ENCODE data around the gene ME2. TPM values are rescaled to one million over a fixed set of nuclear protein-coding genes. Genes with fewer than 3 reads are reported as not detected.
A peak's percentile ranks its signal among the peaks of the same experiment; 100 is the strongest.

Gene ME2
- total RNA-seq, 2 donors from 2014 or later = 24.1 to 29.3 TPM

DNA sequence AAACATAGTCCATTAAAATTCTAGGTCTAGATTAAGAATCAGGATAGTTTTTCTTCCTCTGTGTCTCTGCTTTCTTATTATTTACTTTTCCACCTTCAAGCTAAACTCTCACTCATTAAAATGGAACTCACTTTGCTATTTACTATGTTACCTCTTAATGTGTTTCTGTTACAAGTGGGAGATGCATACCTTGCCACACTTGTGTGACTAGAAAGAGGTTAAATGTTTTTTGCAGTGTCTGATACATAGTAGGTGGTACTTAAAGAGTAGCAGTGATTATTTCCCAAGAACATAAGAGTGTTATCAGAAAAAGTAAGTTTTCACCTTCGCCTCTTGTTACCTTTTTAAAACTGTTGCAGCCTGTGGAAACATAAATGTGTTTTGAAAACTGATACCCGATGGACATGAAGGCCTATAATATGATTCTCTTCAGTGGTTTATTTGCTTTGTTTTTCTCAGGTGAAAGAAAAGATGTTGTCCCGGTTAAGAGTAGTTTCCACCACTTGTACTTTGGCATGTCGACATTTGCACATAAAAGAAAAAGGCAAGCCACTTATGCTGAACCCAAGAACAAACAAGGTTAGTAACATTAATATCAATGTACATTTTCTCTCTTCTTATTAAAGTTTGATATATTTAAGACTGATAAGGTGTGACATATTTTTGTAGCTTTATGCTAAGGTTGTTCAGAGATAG lies 16.6 kb downstream of the ME2 start:
- no peak for DNase-seq
- H3K36me3 ChIP-seq (replicated peaks in 1 of 2; ENCODE audit: insufficient read depth in 1 of 2, low read depth in 2 of 2) = peaks cover 0 to 2% of the 10 kb centered on the region in 2 donors
- 63 to 66% methylated on average over 4 of the region's 4 CpGs for WGBS, 2 donors

DNA sequence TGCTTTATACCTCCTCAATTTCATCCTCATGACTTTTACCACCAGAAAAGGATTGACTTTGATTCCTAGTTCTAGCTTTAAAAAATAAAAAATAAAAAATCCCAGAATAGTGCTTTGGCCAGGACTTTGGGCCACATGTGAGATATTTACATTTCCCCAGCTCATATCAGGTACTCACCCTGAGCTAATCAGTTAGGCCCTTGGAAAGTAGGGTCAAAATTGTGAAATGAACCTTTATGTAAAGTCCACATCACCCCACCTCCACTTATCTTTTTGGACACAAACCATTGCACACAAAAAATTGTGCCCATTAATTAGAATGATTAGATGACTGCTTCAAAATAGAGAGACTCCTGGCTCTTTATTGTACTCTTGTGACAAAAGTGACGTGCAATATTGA lies 17.2 kb downstream of the ME2 start:
- Histone ChIP-seq H3K27ac (no peak overlapping the region), H3K9me3 (no peaks in the 10 kb centered on the region), H3K4me3 (no peak overlapping the region), H3K27me3 (no peaks in the 10 kb centered on the region), H3K4me1 (peaks cover 5% of the 10 kb centered on the region), H3K36me3 (replicated peaks in 1 of 2; ENCODE audit: insufficient read depth in 1 of 2, low read depth in 2 of 2) (peaks cover 0 to 2% of the 10 kb centered on the region in 2 donors)
- no peak for DNase-seq
- intact Hi-C loops (cut with DNase I) = no loop called here
- TF ChIP-seq POLR2A (IDR thresholded peaks at IDR 0.05) = no peak
- TF ChIP-seq, protein P1, sequence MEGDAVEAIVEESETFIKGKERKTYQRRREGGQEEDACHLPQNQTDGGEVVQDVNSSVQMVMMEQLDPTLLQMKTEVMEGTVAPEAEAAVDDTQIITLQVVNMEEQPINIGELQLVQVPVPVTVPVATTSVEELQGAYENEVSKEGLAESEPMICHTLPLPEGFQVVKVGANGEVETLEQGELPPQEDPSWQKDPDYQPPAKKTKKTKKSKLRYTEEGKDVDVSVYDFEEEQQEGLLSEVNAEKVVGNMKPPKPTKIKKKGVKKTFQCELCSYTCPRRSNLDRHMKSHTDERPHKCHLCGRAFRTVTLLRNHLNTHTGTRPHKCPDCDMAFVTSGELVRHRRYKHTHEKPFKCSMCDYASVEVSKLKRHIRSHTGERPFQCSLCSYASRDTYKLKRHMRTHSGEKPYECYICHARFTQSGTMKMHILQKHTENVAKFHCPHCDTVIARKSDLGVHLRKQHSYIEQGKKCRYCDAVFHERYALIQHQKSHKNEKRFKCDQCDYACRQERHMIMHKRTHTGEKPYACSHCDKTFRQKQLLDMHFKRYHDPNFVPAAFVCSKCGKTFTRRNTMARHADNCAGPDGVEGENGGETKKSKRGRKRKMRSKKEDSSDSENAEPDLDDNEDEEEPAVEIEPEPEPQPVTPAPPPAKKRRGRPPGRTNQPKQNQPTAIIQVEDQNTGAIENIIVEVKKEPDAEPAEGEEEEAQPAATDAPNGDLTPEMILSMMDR (IDR thresholded peaks at IDR 0.05) = no peak
- ATAC-seq = peak; percentile 62
- WGBS, 2 donors = 26 to 39% methylated on average over 1 of the region's 1 CpG

More for the DNA sequence above, 16.6 kb downstream of the ME2 start:
- no peak overlapping the region for H3K4me3 ChIP-seq
- no peak for ATAC-seq
- intact Hi-C loops (cut with DNase I) = no loop called here
- no peaks in the 10 kb centered on the region for H3K9me3 ChIP-seq
- TF ChIP-seq POLR2A (IDR thresholded peaks at IDR 0.05) = no peak
- TF ChIP-seq, protein P1 (IDR thresholded peaks at IDR 0.05) = no peak
- no peak overlapping the region for H3K27ac ChIP-seq
- H3K4me1 ChIP-seq = peaks cover 5% of the 10 kb centered on the region
- no peaks in the 10 kb centered on the region for H3K27me3 ChIP-seq

DNA sequence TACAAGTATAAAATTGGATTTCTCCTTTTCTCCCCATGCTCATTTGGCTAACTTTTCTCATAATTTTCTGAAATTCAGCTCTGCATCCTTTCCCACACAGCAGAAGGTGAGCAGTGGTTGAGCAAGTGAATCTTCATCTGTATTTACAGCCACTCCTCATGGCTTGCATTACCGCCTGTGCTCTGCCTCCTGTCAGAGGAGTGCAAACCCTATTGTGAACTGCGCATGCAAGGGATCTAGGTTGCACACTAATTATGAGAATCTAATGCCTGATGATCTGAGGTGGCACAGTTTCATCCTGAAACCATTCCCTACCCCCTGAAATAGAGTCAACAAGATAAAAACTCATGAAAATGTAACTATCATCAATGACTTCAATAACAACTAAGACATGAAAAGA lies 20.0 kb downstream of the ME2 start:
- Histone ChIP-seq H3K9me3 (no peaks in the 10 kb centered on the region), H3K27me3 (no peaks in the 10 kb centered on the region), H3K36me3 (replicated peaks in 1 of 2; ENCODE audit: insufficient read depth in 1 of 2, low read depth in 2 of 2) (peaks cover 0 to 2% of the 10 kb centered on the region in 2 donors), H3K4me1 (peaks cover 5% of the 10 kb centered on the region), H3K4me3 (no peak overlapping the region), H3K27ac (no peak overlapping the region)
- TF ChIP-seq, protein P1 (IDR thresholded peaks at IDR 0.05) = no peak
- no peak for TF ChIP-seq POLR2A (IDR thresholded peaks at IDR 0.05)
- ATAC-seq (no peak), DNase-seq (no peak)
- WGBS, 2 donors = 97 to 100% methylated on average over 2 of the region's 2 CpGs
- intact Hi-C loops (cut with DNase I) = no loop called here

DNA sequence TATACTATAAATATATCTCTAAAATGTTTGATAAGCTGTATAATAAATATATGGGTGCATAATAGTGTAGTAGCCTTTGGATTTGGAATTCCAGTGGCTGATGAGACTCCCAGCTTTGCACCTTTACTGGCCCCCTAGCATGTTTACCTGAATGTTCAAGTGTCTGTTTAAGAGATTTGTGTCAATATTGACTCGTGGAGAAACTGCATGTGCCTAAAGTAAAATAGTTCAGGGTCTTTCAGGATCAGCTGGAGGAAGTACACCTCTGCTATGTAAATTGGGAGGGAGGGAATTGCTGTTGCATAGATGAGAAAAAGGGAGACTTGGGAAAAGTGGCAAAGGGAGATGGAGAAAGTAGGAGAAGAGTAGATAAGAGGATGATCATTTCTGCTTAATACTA lies 23.9 kb downstream of the ME2 start:
- no peak for ATAC-seq
- intact Hi-C loops (cut with DNase I) = no loop called here
- TF ChIP-seq, protein P1 (IDR thresholded peaks at IDR 0.05) = no peak
- TF ChIP-seq POLR2A (IDR thresholded peaks at IDR 0.05) = no peak

DNA sequence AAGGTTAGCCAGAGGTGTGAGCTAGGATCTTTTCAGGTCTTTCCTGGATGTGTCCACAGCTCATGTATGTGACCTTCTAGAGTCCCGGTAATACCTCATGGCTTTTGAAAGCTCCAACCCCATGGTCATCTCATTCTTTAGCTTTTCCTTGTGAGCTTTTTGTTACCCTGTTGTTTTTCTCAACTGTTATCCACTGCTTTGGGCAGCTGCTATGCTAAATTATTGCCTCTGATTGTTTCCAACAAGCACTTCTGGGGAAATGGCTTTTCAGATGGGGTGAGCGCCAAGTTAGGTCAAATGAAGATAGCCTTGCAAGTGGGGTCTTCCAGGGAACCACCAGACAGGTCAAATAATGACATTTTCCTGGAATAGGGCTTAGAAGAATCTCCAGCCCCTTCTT lies 27.9 kb downstream of the ME2 start:
- Histone ChIP-seq H3K27me3 (no peaks in the 10 kb centered on the region), H3K4me1 (no peaks in the 10 kb centered on the region), H3K36me3 (replicated peaks in 1 of 2; ENCODE audit: insufficient read depth in 1 of 2, low read depth in 2 of 2) (no peaks in the 10 kb centered on the region), H3K9me3 (no peaks in the 10 kb centered on the region), H3K27ac (no peak overlapping the region), H3K4me3 (no peak overlapping the region)
- DNase-seq = no peak
- 98 to 100% methylated on average over 2 of the region's 2 CpGs for WGBS, 2 donors
- ATAC-seq = no peak
- no peak for TF ChIP-seq POLR2A (IDR thresholded peaks at IDR 0.05)
- TF ChIP-seq, protein P1 (IDR thresholded peaks at IDR 0.05) = no peak
- intact Hi-C loops (cut with DNase I) = no loop called here

More for the DNA sequence above, 23.9 kb downstream of the ME2 start:
- 5 to 25% methylated on average over 1 of the region's 1 CpG for WGBS, 2 donors
- Histone ChIP-seq H3K27me3 (no peaks in the 10 kb centered on the region), H3K36me3 (replicated peaks in 1 of 2; ENCODE audit: insufficient read depth in 1 of 2, low read depth in 2 of 2) (peaks cover 0 to under 1% of the 10 kb centered on the region in 2 donors), H3K9me3 (no peaks in the 10 kb centered on the region), H3K4me1 (no peaks in the 10 kb centered on the region), H3K4me3 (no peak overlapping the region), H3K27ac (no peak overlapping the region)
- no peak for DNase-seq

Measured in body of pancreas (tissue), 4 donors.